HS-5 (cell line): ENCODE data around the gene CHDH.

ENCODE experiments used
- DNase-seq: peaks from one replicate; pipeline ENCODE4 v3.0.0-alpha.2; 2012; ENCODE audit warnings: low read depth

The CHDH gene

DNA sequence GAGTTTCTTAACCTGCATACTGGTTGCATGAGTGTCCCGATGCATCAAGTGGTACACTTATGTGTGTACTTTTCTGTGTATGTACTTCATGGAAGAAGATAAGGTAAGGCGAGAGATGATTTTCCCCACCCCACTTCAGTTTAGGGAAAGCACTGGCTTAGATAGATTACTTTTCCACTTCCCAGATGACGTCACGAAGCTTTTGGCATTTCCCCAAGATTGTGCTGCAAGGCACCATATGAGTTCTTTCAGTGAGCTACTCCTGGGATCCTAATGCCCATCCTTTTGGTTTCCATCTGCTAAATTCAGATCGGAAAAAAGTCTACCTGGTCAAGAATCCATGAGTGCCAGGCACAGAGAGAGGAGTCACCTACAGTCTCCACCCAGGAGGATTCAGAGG, 4.7 kb upstream of the CHDH start:
- no peak for DNase-seq

DNA sequence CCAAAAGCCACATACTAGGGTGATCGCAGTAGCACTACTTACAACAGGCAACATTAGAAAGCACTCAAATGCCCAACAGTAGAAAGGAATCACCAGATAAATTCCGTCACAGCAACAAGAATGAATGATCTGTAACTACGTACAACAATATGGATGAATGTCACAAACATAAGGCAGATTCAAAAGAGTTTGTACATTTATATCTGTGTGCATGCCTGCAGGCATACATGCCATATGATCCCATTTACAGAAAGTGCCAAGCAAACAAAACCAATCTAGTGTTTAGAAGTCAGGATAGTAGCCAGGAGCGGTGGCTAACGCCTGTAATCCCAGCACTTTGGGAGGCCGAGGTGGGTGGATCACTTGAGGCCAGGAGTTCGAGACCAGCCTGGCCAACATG, 3.7 kb upstream of the CHDH start:
- DNase-seq, result no peak

DNA sequence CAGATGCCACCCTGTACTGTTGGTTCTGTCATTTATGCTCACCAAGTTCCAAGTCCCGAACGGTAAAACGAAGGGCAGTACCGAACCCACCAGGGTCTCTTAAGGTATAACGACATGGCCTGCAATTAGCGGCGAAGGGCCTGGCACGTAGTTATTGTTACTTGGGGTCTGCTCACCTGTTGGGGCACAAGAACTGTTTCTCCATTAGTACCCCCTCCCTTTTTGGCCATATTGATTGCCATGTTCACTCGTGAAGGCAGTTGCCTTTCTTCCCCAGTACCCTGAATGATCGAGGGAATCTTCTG, 584 bp upstream of the CHDH start:
- DNase-seq, result no peak

DNA sequence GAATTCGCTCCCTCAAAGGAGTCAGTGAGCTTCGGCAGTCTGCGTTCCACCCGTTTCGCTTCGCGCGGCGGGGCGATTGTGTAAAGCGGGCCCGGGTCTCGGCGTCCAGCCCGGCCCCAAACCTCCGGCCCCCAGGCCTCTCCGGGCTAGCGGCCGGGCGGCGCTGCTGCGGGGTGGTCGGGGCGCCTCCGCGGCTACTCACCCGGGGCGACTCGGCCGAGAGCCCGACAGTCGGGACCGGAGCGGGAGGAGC, 412 bp downstream of the CHDH start:
- DNase-seq, result no peak

DNA sequence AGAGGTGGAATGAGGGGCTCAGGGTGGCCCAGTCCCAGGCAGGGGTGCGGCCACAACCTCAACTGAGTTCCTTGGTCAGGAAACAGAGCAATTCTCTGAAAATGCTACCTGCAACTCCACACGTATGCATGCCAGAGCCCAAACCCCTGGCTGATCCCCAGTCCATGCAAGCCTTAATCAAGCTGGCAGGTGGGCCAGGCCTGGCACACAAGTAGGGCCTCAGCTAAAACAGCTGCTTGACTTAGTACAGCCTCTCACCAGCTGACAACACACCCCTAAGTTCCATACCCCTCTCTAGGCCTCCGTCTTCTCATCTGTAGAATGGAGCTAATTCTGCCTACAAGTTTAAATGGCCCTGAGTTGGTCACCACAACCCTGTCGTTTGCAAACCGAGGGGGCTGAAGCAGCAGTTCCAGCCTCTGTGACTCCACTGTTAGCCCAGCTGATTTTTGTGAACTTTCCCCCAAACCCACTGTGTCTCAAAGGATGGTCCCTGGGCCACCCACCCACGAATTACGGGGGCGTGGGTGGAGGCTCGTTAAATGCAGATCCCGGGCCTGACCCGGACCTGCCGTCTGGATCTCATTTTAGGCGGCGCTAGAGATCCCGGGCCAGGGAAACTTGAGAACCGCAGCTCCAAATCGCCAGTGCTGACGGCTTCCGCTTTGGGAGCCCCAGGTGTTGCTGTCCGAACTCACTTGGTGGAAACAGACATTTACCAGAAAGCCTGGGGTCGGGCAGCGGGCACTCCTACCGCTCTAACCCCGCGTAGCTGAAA, 927 bp downstream of the CHDH start:
- no peak for DNase-seq

DNA sequence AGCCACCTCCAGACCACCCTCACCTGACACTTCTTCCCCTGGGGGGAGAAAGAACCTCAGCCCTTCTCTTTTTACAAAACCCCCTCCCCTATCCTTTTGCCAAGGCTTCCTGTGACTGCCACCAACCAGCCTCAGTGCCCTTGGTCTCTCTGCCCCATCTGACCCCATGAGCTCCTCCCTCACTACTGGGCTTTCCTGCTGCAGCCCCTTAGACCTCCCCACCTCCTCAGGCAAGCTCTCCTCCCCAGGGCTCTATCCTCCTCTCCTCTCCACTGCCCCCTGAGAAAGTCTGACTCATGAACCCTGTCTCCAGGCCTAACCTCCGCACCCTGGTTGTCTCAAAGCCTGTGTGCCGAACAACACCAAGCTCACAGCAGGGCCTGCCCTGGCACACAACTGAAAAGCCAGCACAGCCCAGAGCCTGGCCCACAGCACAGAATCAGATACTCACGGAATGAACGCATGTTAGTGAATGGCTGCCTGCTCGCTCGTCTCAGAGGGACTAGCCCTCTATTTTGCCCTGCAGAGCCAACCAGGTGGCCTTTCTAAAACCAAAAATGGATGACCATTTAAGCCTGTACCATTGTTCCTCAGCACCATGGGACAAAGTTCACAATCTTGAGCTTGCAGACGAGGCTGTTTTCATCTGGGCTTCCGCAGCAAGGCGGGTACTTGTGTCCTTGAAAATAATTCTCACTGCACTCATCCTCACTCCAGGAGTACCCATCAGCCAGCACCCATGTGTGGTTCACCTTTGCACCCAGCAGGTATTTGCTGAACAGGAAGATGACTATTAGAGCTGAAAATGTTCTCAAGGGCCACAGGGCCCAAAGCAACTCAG, 1.7 kb downstream of the CHDH start:
- DNase-seq, result no peak

DNA sequence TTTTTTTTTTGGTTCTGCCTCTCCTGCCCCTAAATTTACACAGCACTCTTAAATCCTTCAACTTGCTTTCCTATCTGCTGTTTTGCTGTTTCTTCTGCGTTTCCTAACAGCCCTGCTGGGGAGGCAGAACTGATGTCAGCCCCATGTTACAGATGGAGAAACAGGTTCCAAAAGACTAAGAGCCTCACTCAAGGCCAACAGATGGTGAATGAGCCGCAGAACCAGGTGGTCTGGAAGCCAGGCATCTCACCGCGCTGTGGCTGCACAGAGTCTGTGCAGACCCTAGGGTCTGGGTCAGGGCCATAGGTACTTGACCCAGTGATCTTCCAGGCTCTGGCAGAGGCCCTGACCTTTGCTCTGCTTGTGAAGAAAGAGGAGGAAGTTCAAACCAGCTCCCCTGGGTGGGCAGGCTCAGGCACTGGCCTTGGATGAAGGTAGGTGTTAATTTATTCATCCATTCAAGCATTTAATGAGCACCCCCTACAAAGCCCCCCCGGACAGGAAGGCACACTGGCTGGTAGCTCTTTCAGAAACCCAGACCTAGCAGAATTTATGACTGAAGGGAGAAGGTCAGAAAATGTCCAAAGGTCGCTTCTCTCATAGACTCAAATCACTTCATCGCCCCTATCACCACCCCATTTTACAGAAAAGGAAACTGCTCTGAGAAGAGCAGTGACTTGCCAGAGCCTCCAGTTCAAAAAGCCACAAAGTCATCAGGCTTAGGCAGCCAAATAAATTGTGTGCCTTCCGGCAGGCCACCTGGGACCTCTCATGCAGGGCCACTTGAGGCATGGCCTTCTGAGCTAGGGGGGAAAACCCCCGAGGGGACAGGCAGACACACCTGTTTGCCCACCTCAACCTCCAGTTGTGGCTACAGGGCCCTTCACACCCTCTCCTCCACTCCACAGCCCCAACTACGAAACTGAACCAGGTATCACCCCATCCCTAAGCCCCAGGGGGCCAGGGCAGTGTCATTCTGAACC, 2.7 kb downstream of the CHDH start:
- DNase-seq, result no peak

DNA sequence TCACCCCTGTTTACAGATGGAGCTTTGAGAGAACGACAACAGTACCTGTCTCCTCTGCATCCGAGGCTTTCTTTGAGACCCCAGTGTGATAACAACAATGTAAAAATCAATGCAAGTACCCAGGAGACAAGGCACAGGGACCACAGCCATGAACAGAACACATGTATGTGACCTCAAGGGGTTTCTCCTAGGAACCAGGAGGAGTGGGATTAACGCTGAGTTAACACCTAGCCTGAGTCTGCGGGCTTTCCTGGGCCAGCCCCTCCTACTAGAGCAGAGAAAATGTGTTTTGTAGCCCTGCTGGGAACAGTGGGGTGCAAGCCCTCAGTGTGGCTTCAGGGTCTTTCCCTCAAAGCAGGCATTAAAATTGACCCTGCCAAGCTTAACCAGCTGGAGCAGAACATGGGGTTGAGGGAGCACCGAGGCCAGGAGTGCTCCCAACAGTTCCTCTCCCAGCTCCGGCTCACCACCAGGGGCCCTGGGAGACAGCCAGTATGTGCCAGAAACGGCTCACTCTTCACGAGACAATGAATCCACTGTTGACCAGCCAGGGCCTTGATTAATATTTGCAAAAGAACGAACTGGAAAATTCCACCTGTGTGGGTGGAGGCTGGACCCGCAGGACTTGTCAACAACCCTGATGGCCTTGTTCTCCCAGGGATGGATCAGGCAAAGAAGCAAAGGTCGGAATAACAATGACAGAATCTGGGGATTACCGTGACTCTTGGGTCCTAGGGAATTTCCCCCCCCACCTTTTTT, 3.6 kb downstream of the CHDH start:
- DNase-seq, result no peak

DNA sequence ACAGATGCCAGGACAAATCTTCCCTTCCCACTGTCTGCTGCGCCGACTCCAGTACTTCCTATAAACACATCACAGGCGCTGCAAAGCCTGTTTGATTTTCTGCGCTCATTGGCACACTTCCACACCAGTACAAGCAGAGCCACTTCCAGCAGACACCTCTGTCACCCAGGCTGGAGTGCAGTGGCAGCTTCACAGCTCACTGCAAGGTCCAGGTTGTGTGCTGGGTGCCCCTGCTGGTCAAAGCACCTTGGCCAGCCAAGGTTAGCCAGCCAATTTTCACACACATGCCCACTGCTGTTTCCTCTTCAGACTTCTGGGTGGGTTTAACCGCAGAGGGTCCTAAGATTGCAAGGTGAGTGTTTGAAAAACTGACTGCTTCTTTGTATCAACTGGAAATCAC, 4.9 kb downstream of the CHDH start:
- no peak for DNase-seq

DNA sequence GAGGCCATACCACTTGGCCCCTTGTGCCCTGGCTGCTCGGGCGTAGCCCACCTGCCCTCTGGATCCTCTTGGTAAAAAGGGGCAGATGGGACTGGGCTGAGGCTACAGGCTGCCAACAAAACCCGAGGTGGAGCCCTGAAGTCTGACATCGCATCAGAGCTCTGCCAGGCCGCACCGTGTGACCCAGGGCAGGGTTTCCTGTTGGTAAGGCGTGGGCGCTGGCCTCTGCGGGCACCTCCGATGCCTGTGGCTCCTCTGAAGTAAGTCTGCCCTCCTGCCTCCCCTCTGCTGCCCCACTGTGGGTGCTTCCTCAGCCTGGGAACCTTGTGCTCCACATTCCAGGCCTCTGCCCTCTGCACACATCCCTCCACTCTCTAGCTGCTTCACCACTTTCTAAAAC, 8.9 kb downstream of the CHDH start:
- no peak for DNase-seq

DNA sequence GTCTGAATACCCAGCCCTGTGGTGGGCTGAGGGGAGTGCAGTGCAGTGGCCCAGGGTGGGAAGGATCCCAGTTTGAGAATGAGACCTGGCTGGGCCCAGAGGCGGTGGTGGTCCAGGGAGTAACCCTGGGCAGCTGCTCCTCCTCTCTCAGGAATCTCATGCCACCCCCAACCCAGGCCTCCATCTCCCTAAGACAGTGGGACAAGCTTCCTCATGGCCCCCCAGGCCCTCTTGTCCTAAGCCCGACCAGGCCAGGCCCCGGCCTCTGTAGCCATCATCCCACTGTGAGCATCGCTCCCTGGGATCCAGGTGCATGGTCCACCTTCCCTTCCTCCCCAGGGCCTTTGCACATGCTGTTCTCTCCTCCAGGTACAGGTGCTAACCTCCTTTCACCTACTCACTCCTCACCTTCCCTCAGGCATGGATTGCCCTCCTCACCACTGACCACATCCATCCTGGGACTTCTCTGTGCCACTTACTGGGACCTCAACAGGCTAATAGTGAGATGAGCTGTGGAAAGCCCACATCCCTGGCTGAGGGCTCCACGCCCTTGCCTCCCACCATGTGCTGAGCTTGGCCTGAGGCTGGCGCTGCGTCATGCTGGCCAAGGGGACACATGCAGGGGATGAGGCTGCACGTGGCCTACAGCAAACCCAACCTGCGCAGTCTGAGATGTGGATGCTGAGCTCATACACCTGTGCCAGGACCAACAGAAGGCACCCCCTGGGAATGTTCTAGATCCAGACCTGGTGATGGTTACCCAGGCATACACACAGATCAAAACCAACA, 9.9 kb downstream of the CHDH start:
- no peak for DNase-seq

DNA sequence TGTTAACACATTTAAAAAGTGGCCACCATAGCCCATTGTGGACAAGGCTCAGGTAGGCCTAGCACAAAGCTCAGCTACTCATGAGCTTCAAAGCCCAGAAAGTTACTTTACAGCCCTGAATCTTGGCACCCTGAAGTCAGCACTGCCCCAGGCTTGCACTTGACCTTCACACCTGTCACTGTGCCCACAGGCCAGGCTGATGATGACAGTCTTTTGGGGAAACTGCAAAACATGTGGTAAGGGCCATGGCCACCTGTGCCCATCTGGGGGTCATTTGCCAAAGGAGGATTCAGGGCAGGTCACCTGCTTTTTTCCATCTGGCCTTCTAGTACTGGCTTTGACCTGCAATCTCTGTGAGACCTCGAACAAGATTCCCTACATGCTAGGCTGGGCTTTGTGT, 11.0 kb downstream of the CHDH start:
- DNase-seq, result no peak

DNA sequence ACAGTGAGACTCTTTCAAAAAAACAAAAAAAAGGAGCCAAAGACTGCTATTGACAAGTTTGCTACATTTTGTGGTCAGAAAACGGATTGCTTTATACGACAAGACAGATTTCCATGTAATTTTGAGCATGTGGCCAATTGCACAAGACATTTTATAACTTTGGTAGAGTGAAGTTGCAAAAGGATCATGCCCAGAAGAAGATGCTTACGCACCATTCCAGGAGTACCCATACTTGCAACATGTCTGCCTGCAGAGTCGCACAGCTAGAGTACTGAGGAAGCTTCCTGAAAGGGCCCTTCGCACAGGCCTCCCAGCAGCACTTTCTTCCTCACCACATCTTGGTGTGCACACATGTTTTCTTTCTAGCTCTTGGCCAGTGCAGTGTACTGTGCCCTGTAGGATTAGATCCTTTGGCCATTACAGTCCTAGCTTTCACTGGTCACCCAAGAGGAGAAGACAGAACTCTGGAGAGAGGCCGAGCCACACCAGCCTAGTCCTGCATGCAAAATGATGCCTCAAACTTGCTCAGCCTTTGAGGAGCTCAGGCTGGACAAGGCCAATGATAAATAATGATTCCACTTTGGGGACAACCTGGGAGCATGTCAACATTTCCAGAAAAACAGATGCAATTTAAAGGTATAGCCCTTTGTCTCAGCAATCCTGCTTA, 11.7 kb downstream of the CHDH start:
- DNase-seq, result no peak

DNA sequence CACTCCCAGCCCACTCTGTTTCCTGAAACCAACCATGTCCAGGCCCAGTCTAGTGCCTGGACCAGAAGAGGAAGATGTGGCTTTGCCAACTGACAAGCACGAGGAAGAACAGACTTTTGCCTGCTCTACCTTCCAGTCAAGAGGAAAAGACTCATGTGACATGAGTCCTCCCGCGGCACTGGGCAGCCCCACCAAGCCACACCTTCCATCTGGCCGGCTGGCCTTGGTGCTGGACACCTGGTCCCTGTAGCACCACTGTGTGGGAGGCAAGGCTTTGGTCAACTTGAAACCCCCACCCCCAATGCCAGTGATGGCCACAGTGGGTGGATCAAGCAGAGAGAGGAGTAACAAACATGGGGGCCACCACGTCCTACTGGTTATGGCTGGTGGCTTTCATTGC, 12.5 kb downstream of the CHDH start:
- no peak for DNase-seq

DNA sequence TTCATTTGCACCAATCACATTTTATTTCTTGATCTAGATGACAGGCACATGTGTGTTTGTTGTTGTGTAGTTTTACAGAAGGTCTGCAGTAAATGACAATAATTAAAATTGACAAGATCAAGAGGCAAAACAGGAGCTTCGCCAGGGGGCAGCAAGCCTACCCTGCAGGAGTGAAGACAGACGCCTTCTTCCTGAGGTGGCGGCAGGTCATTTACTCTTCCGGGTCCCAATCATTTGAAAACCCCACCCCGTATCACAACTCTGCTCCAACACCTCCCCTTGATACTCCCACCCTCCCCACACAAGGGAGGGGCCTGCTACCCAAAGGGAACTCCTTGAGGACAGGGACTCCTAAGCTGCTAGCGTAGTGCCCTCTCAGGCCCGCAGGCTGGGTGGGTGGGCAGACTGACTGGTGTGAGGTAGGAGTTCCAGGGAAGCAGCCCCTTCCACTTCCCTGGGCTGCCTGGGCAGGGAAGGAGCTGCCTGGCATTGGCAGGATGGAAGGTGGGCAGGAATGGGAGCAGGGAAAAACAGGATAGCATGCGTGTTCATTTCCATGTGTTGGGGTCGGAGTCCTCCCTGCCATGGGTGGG, 13.1 kb downstream of the CHDH start:
- no peak for DNase-seq

DNA sequence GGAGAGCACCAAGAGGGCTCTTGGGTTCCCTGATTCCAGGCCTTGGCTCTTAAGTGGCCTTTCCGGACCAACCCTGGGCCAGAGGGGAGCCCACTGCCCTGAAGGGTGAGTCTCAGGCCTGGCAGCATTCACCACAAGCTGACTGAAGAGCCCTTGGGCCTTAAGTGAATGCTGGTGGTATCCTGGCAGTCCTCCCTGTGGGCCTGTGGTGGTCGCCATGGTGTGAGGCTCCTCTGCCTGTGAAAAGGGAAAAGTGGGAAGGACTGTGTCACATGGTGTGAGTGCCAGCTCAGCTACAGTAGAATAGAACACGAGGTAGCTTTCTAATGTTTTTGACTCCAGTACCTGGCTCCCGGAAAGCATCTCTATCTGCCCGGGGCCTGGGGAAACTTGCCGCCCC, 15.3 kb downstream of the CHDH start:
- DNase-seq, result no peak

DNA sequence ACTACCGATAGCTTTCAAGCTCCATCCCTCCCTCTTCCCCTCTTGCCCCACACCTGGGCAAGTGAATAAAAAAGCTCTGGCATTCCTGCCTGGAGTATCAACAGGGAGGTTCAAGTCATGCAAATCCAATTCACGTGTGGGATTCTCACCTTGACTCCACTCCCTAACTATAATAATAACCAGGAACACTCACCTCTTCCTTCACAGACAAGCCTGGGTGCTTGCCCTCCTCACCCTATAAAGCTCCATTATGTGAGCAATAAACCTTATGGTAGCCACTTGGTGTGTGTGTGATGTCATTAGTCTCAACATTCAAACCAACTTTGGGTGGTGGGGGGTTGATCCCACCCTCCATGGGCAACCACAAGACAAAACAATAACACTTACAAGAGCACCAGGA, 16.6 kb downstream of the CHDH start:
- DNase-seq, result no peak

DNA sequence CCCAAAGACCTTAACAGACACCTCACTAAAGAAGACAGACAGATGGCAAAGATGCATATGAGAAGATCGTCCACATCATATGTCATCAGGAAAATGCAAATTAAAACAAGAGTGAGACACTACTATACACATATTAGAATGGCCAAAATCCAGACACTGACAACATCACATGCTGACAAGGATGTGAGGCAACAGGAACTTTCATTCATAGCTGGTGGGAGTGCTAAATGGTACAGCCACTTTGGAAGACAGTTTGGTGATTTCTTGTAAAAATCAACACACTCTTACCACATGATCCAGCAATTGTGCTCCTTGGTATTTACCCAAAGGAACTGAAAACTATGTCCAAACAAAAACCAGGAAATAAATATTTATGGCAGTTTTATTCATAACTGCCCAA, 17.6 kb downstream of the CHDH start:
- DNase-seq, result no peak

DNA sequence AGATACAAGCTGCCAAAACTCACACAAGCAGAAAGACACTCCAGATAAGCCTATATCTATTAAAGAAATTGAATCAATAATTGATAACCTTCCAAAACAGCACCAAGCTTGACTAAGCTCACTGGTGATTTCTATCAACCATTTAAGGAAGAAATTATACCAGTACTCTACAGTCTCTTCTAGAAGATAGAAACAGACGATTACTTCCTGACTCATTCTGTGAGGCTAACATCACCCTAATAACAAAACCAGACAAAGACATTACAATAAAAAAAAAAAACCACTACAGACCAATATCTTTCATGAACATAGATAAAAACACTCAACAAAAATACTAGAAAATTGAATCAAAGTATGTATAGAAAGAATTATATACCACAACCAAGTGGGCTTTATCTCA, 20.2 kb downstream of the CHDH start:
- no peak for DNase-seq

DNA sequence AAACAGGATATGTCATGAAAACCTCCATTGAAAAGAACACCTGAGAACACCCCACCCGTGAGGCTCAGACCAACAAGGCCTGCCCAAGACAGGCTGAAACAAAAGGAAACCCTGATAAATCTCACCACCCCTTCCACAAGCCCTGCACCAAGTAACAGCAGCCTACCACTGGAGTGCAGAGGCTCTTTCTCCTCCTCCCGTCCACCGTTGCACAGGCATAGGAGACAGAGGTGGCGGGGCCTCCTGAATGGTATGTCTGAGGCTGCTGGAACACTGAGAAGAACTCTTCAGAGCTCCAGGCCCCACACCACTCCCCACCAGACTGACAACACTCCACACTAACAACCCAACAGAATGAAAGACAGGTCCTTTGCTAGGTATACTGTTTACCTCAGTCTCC, 21.4 kb downstream of the CHDH start:
- no peak for DNase-seq
